ENCODE results near the gene LRMDA.

DNA sequence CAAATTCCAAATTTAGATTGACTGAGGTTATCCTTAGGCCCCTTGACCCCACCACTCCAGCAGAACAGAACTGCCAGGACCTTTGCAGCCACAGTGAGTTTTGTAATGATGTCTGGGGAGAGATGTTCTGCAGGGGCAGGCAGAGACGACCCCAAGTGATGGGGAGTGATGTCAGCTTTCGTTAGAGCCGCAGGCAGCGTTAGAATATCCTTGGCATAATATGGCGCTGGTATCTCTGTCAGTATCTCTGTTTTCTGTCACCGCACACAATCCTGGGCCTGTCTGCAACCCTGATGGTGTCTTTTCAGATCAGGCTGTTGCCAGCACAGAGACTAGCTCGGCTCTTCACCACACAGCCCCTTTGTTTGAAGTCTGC is 1122.6 kb downstream of the LRMDA start:
- TF ChIP-seq, protein P1, sequence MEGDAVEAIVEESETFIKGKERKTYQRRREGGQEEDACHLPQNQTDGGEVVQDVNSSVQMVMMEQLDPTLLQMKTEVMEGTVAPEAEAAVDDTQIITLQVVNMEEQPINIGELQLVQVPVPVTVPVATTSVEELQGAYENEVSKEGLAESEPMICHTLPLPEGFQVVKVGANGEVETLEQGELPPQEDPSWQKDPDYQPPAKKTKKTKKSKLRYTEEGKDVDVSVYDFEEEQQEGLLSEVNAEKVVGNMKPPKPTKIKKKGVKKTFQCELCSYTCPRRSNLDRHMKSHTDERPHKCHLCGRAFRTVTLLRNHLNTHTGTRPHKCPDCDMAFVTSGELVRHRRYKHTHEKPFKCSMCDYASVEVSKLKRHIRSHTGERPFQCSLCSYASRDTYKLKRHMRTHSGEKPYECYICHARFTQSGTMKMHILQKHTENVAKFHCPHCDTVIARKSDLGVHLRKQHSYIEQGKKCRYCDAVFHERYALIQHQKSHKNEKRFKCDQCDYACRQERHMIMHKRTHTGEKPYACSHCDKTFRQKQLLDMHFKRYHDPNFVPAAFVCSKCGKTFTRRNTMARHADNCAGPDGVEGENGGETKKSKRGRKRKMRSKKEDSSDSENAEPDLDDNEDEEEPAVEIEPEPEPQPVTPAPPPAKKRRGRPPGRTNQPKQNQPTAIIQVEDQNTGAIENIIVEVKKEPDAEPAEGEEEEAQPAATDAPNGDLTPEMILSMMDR (IDR thresholded peaks at IDR 0.05): no peak
- no peak for TF ChIP-seq EZH2 (IDR thresholded peaks at IDR 0.05)
- no peak for TF ChIP-seq EZH2phosphoT487 (IDR thresholded peaks at IDR 0.05)

Measured in neural progenitor cell (in vitro differentiated cells).